Smooth muscle cell (in vitro differentiated cells): ENCODE measurements around the gene FYCO1. TPM values are rescaled to one million over a fixed set of nuclear protein-coding genes. Genes with fewer than 3 reads are reported as not detected.

Source experiments
- DNase-seq: peaks from one replicate; lab custom pipeline; 2025; ENCODE audit not compliant: unreplicated experiment; lab: John Stamatoyannopoulos, UW
- H2AFZ ChIP-seq: fragments of 200-600 bp; sonication (generic); 2 replicates; pipeline ENCODE4 v1.6.0; 2016; ENCODE audit warnings: antibody characterized with exemption, low read depth, mild to moderate bottlenecking
- H3F3A ChIP-seq: fragments of 200-600 bp; sonication (generic); 2 replicates; pipeline ENCODE4 v1.6.0; 2017; ENCODE audit warnings: antibody characterized with exemption, low read depth
- H3K27ac ChIP-seq: fragments of 200-600 bp; sonication (generic); 2 replicates; pipeline ENCODE4 v1.5.1; 2016; ENCODE audit warnings: low read depth, mild to moderate bottlenecking
- H3K27me3 ChIP-seq: fragments of 200-600 bp; sonication (generic); 2 replicates; pipeline ENCODE4 v1.6.1; 2016; ENCODE audit warnings: low read depth, mild to moderate bottlenecking
- H3K36me3 ChIP-seq: fragments of 200-600 bp; sonication (generic); 2 replicates; pipeline ENCODE4 v1.5.1; 2016; ENCODE audit warnings: low read depth
- H3K4me1 ChIP-seq: fragments of 200-600 bp; sonication (generic); 2 replicates; pipeline ENCODE4 v1.5.1; 2016; ENCODE audit warnings: low read depth
- H3K4me2 ChIP-seq: fragments of 200-600 bp; sonication (generic); 2 replicates; pipeline ENCODE4 v1.6.0; 2016; ENCODE audit warnings: mild to moderate bottlenecking
- H3K4me3 ChIP-seq: fragments of 200-600 bp; sonication (generic); 2 replicates; pipeline ENCODE4 v1.5.1; 2016; ENCODE audit warnings: mild to moderate bottlenecking
- H3K79me2 ChIP-seq: fragments of 200-600 bp; sonication (generic); 2 replicates; pipeline ENCODE4 v1.6.0; 2016; ENCODE audit warnings: low read depth, mild to moderate bottlenecking
- H3K9ac ChIP-seq: fragments of 200-600 bp; sonication (generic); 2 replicates; pipeline ENCODE4 v1.6.0; 2016; ENCODE audit warnings: low read depth
- H3K9me3 ChIP-seq: fragments of 200-600 bp; sonication (generic); replicated peaks from 2 replicates; pipeline ENCODE4 v1.5.1; 2016; ENCODE audit warnings: low read depth
- H4K20me1 ChIP-seq: fragments of 200-600 bp; sonication (generic); 2 replicates; pipeline ENCODE4 v1.6.0; 2016; ENCODE audit warnings: low read depth
- WGBS: methylation state at CpG from one replicate; pipeline ENCODE4 v1.1.7; 2016; ENCODE audit warnings: low lambda C conversion rate; 5-methylcytosine and 5-hydroxymethylcytosine counted together
- polyA plus RNA-seq: library from polyadenylated mRNA; unstranded; fragments of >200 nt; fragmentation: Nextera tagmentation; extraction: Ambion mirVana; gene quantifications from 2 replicates; pipeline ENCODE4 v1.2.1, GENCODE V29; 2016
- total RNA-seq: library from RNA; depleted of rRNA; stranded (reverse); fragments of >200 nt; gene quantifications from 2 replicates; pipeline ENCODE4 v1.2.3, GENCODE V29; 2014
- TF ChIP-seq, protein P1 (sequence below): fragments of 200-600 bp; sonication (generic); IDR thresholded peaks from 2 replicates; pipeline ENCODE4 v1.5.1; 2017; ENCODE audit warnings: borderline replicate concordance, mild to moderate bottlenecking, antibody characterized with exemption; ENCODE audit not compliant: insufficient read depth, poor library complexity, severe bottlenecking

Gene FYCO1
- total and polyA plus RNA-seq, 2 experiments from 2014 or later, result 7.4 to 20.9 TPM

DNA sequence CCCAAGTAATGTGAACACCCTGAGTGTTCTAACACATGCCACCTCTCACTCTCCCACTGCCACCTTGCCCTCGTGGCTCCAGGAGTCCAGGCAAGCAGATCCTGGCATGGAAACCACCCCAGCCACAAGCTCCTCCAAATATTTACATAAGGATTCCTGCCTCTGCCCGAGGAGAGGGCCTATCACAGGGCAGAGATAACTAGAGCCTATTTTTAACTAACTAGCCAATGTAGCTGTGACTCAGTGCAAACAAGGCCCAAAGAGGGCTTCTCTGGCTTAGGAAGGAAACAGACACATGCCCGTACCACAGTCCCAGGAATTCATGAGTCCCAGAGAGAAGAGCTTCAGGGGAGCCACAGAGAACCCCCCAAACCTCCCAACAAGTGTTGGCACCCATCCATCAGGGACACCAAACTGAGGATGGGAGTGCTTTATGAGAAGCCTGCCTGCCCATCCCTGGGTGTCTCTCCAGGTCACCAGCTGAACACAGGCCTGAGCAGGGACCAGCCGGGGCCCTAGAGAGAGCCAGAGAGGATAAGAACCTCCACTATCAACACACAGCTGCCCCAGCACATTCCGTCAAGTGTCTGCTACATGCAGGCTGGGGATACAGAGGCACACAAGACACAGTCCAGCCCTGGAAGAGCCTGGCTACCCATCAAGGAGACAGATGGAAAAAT is 9.2 kb downstream of the FYCO1 start:
- H4K20me1 ChIP-seq, result no peaks in the 10 kb centered on the region
- WGBS, result 23% methylated on average over 5 of the region's 5 CpGs
- TF ChIP-seq, protein P1, sequence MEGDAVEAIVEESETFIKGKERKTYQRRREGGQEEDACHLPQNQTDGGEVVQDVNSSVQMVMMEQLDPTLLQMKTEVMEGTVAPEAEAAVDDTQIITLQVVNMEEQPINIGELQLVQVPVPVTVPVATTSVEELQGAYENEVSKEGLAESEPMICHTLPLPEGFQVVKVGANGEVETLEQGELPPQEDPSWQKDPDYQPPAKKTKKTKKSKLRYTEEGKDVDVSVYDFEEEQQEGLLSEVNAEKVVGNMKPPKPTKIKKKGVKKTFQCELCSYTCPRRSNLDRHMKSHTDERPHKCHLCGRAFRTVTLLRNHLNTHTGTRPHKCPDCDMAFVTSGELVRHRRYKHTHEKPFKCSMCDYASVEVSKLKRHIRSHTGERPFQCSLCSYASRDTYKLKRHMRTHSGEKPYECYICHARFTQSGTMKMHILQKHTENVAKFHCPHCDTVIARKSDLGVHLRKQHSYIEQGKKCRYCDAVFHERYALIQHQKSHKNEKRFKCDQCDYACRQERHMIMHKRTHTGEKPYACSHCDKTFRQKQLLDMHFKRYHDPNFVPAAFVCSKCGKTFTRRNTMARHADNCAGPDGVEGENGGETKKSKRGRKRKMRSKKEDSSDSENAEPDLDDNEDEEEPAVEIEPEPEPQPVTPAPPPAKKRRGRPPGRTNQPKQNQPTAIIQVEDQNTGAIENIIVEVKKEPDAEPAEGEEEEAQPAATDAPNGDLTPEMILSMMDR, result no peak
- no peaks in the 10 kb centered on the region for H3K27me3 ChIP-seq
- H3K36me3 ChIP-seq, result no peaks in the 10 kb centered on the region
- H3K4me3 ChIP-seq, result no peak overlapping the region
- DNase-seq, result no peak
- no peaks in the 10 kb centered on the region for H3K9me3 ChIP-seq
- H3K4me2 ChIP-seq, result peak overlapping the region; percentile 61
- peaks cover 13% of the 10 kb centered on the region for H3K4me1 ChIP-seq
- H3K27ac ChIP-seq, result peak overlapping the region; percentile 93
- peaks cover 15% of the 10 kb centered on the region for H3F3A ChIP-seq
- H3K79me2 ChIP-seq, result no peaks in the 10 kb centered on the region
- H3K9ac ChIP-seq, result peak overlapping the region; percentile 58
- no peak overlapping the region for H2AFZ ChIP-seq

GRCh38 chr3:45985532-45986302 is 9.9 kb downstream of the FYCO1 start:
- no peak overlapping the region for H2AFZ ChIP-seq
- peak overlapping the region; percentile 19 for H3K9ac ChIP-seq
- H3K4me3 ChIP-seq, result no peak overlapping the region
- H3K36me3 ChIP-seq, result no peaks in the 10 kb centered on the region
- no peaks in the 10 kb centered on the region for H3K79me2 ChIP-seq
- peaks cover 15% of the 10 kb centered on the region for H3F3A ChIP-seq
- H3K27ac ChIP-seq, result peak overlapping the region; percentile 93
- H3K4me2 ChIP-seq, result peak overlapping the region; percentile 36
- no peaks in the 10 kb centered on the region for H3K27me3 ChIP-seq
- peaks cover 13% of the 10 kb centered on the region for H3K4me1 ChIP-seq
- WGBS, result 59% methylated on average over 13 of the region's 13 CpGs
- no peaks in the 10 kb centered on the region for H4K20me1 ChIP-seq
- no peaks in the 10 kb centered on the region for H3K9me3 ChIP-seq
- TF ChIP-seq, protein P1, result no peak
- no peak for DNase-seq

DNA sequence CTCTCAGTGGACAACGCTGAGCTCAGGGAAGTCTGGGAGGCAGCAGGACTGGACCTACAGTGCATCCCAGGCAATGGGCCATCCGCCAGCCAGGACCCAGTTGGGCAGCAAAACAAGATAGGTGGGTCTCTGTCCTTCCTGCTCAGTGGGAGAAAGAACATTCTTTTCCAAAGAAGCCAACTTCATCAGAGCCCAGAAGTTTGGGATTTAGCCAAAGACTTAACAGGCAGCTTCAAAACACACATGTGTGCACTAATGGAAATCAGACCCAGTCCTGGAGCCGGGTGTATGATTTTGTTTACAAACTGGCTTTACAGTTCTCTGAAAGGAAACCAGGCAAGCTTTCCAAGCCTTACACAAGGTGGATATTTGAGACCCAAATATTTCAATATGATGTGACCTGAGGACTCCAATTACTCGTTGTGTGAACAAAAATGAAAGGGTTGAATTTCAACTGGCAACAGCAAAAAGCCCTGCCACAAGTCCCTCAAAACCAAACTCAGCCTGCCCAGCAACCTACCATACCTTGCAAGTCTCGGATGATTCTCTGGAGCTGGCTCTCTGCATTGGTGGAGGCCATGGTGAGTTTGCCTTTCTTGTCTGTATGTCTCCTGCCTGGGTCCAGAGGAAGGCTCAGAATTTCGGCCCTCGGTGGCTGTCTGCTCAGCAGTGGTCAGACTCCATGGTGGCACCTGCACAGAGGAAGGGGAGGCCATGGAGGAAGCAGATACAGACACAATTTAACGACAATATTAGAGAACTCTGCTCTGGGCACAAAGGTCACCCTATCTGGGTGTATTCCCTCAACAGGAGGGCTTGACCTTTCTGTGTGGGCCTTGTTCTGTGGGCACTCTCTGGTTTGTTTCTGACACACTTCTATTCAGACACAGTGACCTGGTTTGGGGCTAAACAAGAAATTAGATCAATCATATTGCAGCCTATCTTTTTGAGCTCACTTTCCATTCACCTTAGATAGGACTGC is 11.0 kb downstream of the FYCO1 start:
- Histone ChIP-seq H3K4me1 (peaks cover 13% of the 10 kb centered on the region), H3K27ac (peak overlapping the region; percentile 93), H3K4me2 (peak overlapping the region; percentile 36), H3K27me3 (no peaks in the 10 kb centered on the region), H3K4me3 (no peak overlapping the region), H3K36me3 (no peaks in the 10 kb centered on the region), H3K9me3 (no peaks in the 10 kb centered on the region), H4K20me1 (no peaks in the 10 kb centered on the region), H3F3A (peaks cover 15% of the 10 kb centered on the region), H2AFZ (no peak overlapping the region), H3K9ac (no peak overlapping the region), H3K79me2 (no peaks in the 10 kb centered on the region)
- DNase-seq, result no peak
- TF ChIP-seq, protein P1, result no peak
- WGBS, result 78% methylated on average over 8 of the region's 8 CpGs
